HEK293 (cell line): Measurements from ENCODE around the gene HIBCH.

Experiments used
- GLIS1 ChIP-seq: fragments of 450-650 bp; formaldehyde crosslinking; IDR thresholded peaks from 2 replicates; pipeline ENCODE4 v1.5.1; 2016; ENCODE audit warnings: missing biosample characterization, missing genetic modification characterization
- GLIS2 ChIP-seq: fragments of 450-650 bp; formaldehyde crosslinking; IDR thresholded peaks from 2 replicates; pipeline ENCODE4 v1.5.1; 2016; ENCODE audit warnings: missing biosample characterization, missing genetic modification characterization
- KLF10 ChIP-seq: fragments of 450-650 bp; IDR thresholded peaks from 2 replicates; pipeline ENCODE4 v1.5.1; 2018; ENCODE audit warnings: missing biosample characterization, mild to moderate bottlenecking, missing genetic modification characterization
- KLF7 ChIP-seq: fragments of 450-650 bp; formaldehyde crosslinking; IDR thresholded peaks from 2 replicates; pipeline ENCODE4 v1.5.1; 2016; ENCODE audit warnings: missing biosample characterization, missing genetic modification characterization, borderline replicate concordance
- KLF8 ChIP-seq: fragments of 450-650 bp; formaldehyde crosslinking; IDR thresholded peaks from 2 replicates; pipeline ENCODE4 v1.5.1; 2016; ENCODE audit warnings: missing biosample characterization, missing genetic modification characterization
- KLF9 ChIP-seq: fragments of 450-650 bp; formaldehyde crosslinking; IDR thresholded peaks from 2 replicates; pipeline ENCODE4 v1.5.1; 2016; ENCODE audit warnings: missing biosample characterization, missing genetic modification characterization, low read depth
- MZF1 ChIP-seq: fragments of 450-650 bp; formaldehyde crosslinking; IDR thresholded peaks from 2 replicates; pipeline ENCODE4 v1.5.1; 2017; ENCODE audit warnings: missing biosample characterization, missing genetic modification characterization, borderline replicate concordance
- OVOL3 ChIP-seq: fragments of 450-650 bp; formaldehyde crosslinking; IDR thresholded peaks from 2 replicates; pipeline ENCODE4 v1.5.1; 2016; ENCODE audit warnings: missing biosample characterization, missing genetic modification characterization
- PRDM1 ChIP-seq: fragments of 450-650 bp; formaldehyde crosslinking; IDR thresholded peaks from 2 replicates; pipeline ENCODE4; 2016; ENCODE audit warnings: missing biosample characterization, missing genetic modification characterization
- SCRT1 ChIP-seq: fragments of 450-650 bp; formaldehyde crosslinking; IDR thresholded peaks from 2 replicates; pipeline ENCODE4 v1.5.1; 2016; ENCODE audit warnings: missing biosample characterization, missing genetic modification characterization, borderline replicate concordance
- SCRT2 ChIP-seq: fragments of 450-650 bp; formaldehyde crosslinking; IDR thresholded peaks from 2 replicates; pipeline ENCODE4 v1.5.1; 2016; ENCODE audit warnings: missing biosample characterization, missing genetic modification characterization
- SP2 ChIP-seq: fragments of 450-650 bp; formaldehyde crosslinking; IDR thresholded peaks from 2 replicates; pipeline ENCODE4 v1.5.1; 2016; ENCODE audit warnings: missing biosample characterization, missing genetic modification characterization
- SP3 ChIP-seq: fragments of 450-650 bp; formaldehyde crosslinking; IDR thresholded peaks from 2 replicates; pipeline ENCODE4 v1.5.1; 2016; ENCODE audit warnings: missing biosample characterization, missing genetic modification characterization
- YY2 ChIP-seq: fragments of 450-650 bp; formaldehyde crosslinking; IDR thresholded peaks from 2 replicates; pipeline ENCODE4 v1.5.1; 2016; ENCODE audit warnings: missing biosample characterization, missing genetic modification characterization
- ZIC2 ChIP-seq: fragments of 450-650 bp; formaldehyde crosslinking; IDR thresholded peaks from 2 replicates; pipeline ENCODE4 v1.5.1; 2016; ENCODE audit warnings: missing biosample characterization, missing genetic modification characterization
- ZNF169 ChIP-seq: fragments of 450-650 bp; formaldehyde crosslinking; IDR thresholded peaks from 2 replicates; pipeline ENCODE4 v1.5.1; 2016; ENCODE audit warnings: missing biosample characterization, missing genetic modification characterization
- ZNF2 ChIP-seq: fragments of 450-650 bp; formaldehyde crosslinking; IDR thresholded peaks from 2 replicates; pipeline ENCODE4 v1.5.1; 2016; ENCODE audit warnings: missing biosample characterization, missing genetic modification characterization
- ZNF202 ChIP-seq: fragments of 450-650 bp; formaldehyde crosslinking; IDR thresholded peaks from 2 replicates; pipeline ENCODE4 v1.5.1; 2016; ENCODE audit warnings: missing biosample characterization, missing genetic modification characterization, borderline replicate concordance
- ZNF211 ChIP-seq: fragments of 450-650 bp; formaldehyde crosslinking; IDR thresholded peaks from 2 replicates; pipeline ENCODE4 v1.5.1; 2016; ENCODE audit warnings: low read depth, missing biosample characterization, missing genetic modification characterization
- ZNF394 ChIP-seq: fragments of 450-650 bp; formaldehyde crosslinking; IDR thresholded peaks from 2 replicates; pipeline ENCODE4 v1.5.1; 2016; ENCODE audit warnings: missing biosample characterization, missing genetic modification characterization, mild to moderate bottlenecking, moderate library complexity, borderline replicate concordance
- ZNF423 ChIP-seq: fragments of 450-650 bp; formaldehyde crosslinking; IDR thresholded peaks from 2 replicates; pipeline ENCODE4 v1.5.1; 2016; ENCODE audit warnings: missing biosample characterization, missing genetic modification characterization
- ZNF514 ChIP-seq: fragments of 450-650 bp; formaldehyde crosslinking; IDR thresholded peaks from 2 replicates; pipeline ENCODE4 v1.5.1; 2016; ENCODE audit warnings: missing biosample characterization, missing genetic modification characterization
- ZNF521 ChIP-seq: fragments of 450-650 bp; formaldehyde crosslinking; IDR thresholded peaks from 2 replicates; pipeline ENCODE4 v1.5.1; 2017; ENCODE audit warnings: missing biosample characterization, mild to moderate bottlenecking, missing genetic modification characterization
- ZNF530 ChIP-seq: fragments of 450-650 bp; formaldehyde crosslinking; IDR thresholded peaks from 2 replicates; pipeline ENCODE4 v1.5.1; 2016; ENCODE audit warnings: low read depth, missing biosample characterization, missing genetic modification characterization
- ZNF560 ChIP-seq: fragments of 450-650 bp; formaldehyde crosslinking; IDR thresholded peaks from 2 replicates; pipeline ENCODE4 v1.5.1; 2017; ENCODE audit warnings: missing biosample characterization, missing genetic modification characterization, borderline replicate concordance
- ZNF792 ChIP-seq: fragments of 450-650 bp; formaldehyde crosslinking; IDR thresholded peaks from 2 replicates; pipeline ENCODE4 v1.5.1; 2016; ENCODE audit warnings: missing biosample characterization, missing genetic modification characterization
- ZNF843 ChIP-seq: fragments of 450-650 bp; formaldehyde crosslinking; IDR thresholded peaks from 2 replicates; pipeline ENCODE4 v1.5.1; 2016; ENCODE audit warnings: missing biosample characterization, missing genetic modification characterization
- ZXDB ChIP-seq: fragments of 450-650 bp; formaldehyde crosslinking; IDR thresholded peaks from 2 replicates; pipeline ENCODE4 v1.5.1; 2016; ENCODE audit warnings: missing biosample characterization, missing genetic modification characterization
- TF ChIP-seq, protein P1 (sequence below): fragments of 450-650 bp; formaldehyde crosslinking; IDR thresholded peaks from 2 replicates; pipeline ENCODE4 v1.5.1; 2017; ENCODE audit warnings: missing biosample characterization, missing genetic modification characterization
- TF ChIP-seq, protein P2 (sequence below): fragments of 450-650 bp; formaldehyde crosslinking; IDR thresholded peaks from 2 replicates; pipeline ENCODE4 v1.5.1; 2016; ENCODE audit warnings: missing biosample characterization, missing genetic modification characterization

HIBCH gene

DNA sequence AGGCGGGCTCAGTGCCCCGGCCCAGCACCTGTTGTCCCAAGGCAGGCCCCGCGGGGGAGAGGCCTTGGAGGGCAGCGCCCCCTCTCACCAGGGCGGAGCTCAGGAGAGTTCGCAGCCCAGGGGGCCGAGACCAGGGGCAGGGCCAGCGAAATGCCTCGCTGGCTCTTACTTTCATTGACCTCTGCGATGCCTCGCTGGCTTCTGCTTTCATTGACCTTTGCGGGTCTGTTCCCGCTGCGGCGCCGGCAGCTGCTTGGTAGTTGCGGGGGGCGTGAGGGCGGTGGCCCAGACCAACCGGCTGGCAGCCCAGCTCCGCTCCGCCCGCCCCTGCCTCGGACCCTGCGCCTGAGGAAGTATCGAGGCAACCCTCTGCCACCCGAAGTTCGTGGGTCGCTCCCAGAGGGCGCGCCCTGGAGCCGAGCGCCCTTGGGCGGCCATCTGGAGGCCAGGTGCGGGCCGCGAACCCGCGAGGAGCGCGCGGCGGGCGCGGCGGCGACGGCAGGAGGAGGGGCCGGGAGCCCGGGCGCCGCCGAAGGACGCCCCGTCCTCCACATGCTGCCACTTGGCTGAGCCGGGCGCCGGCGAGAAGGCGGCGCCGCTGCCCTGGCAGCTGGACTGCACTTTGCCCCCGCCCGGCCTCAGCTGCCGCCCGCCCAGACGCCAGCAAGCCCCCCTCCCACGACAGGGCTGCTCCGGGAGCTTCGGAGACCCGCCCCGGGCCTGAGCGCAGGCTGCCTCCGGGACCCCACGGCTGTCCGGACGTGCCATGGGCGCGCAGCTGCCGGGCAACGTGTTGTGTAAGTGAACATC lies 139.1 kb downstream of the HIBCH start (continued):
- TF ChIP-seq ZNF514 (tag by site-specific recombination) (no peak), ZNF423 (tag by site-specific recombination) (peak; percentile 74; the same call in 1 of the 2 replicates), ZNF843 (tag by site-specific recombination) (0 out of 2 replicates have a peak, but pooled peaks have one; percentile 25), ZXDB (tag by site-specific recombination) (peak; percentile 53), ZNF792 (tag by site-specific recombination) (peak; percentile 36; the same call in 1 of the 2 replicates), GLIS1 (tag by site-specific recombination) (peak; percentile 87), SP3 (peak; percentile 74), YY2 (tag by site-specific recombination) (no peak), SCRT1 (peak; percentile 89), ZIC2 (tag by site-specific recombination) (peak; percentile 83), GLIS2 (tag by site-specific recombination) (peak; percentile 96), KLF7 (tag by site-specific recombination) (peak; percentile 39; the same call in 1 of the 2 replicates), ZNF169 (tag by site-specific recombination) (no peak), ZNF521 (tag by site-specific recombination) (no peak), ZNF211 (no peak), KLF9 (tag by site-specific recombination) (peak; percentile 69), ZNF560 (tag by site-specific recombination) (no peak), PRDM1 (tag by site-specific recombination) (peak; percentile 61), ZNF530 (tag by site-specific recombination) (no peak), ZNF394 (no peak), SCRT2 (peak; percentile 99), OVOL3 (tag by site-specific recombination) (no peak), ZNF2 (tag by site-specific recombination) (no peak; the same call in 1 of the 2 replicates), KLF10 (tag by site-specific recombination) (peak; percentile 23; the same call in 1 of the 2 replicates), MZF1 (tag by site-specific recombination) (no peak), SP2 (tag by site-specific recombination) (peak; percentile 70), KLF8 (tag by site-specific recombination) (peak; percentile 34; the same call in 1 of the 2 replicates), ZNF202 (tag by site-specific recombination) (peak; percentile 44; the same call in 1 of the 2 replicates)
- TF ChIP-seq, protein P1, sequence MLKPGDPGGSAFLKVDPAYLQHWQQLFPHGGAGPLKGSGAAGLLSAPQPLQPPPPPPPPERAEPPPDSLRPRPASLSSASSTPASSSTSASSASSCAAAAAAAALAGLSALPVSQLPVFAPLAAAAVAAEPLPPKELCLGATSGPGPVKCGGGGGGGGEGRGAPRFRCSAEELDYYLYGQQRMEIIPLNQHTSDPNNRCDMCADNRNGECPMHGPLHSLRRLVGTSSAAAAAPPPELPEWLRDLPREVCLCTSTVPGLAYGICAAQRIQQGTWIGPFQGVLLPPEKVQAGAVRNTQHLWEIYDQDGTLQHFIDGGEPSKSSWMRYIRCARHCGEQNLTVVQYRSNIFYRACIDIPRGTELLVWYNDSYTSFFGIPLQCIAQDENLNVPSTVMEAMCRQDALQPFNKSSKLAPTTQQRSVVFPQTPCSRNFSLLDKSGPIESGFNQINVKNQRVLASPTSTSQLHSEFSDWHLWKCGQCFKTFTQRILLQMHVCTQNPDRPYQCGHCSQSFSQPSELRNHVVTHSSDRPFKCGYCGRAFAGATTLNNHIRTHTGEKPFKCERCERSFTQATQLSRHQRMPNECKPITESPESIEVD (tag by site-specific recombination), result no peak
- TF ChIP-seq, protein P2, sequence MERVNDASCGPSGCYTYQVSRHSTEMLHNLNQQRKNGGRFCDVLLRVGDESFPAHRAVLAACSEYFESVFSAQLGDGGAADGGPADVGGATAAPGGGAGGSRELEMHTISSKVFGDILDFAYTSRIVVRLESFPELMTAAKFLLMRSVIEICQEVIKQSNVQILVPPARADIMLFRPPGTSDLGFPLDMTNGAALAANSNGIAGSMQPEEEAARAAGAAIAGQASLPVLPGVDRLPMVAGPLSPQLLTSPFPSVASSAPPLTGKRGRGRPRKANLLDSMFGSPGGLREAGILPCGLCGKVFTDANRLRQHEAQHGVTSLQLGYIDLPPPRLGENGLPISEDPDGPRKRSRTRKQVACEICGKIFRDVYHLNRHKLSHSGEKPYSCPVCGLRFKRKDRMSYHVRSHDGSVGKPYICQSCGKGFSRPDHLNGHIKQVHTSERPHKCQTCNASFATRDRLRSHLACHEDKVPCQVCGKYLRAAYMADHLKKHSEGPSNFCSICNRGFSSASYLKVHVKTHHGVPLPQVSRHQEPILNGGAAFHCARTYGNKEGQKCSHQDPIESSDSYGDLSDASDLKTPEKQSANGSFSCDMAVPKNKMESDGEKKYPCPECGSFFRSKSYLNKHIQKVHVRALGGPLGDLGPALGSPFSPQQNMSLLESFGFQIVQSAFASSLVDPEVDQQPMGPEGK (tag by site-specific recombination), result peak; percentile 84
